ENCODE data around the gene SIAH2.

DNA sequence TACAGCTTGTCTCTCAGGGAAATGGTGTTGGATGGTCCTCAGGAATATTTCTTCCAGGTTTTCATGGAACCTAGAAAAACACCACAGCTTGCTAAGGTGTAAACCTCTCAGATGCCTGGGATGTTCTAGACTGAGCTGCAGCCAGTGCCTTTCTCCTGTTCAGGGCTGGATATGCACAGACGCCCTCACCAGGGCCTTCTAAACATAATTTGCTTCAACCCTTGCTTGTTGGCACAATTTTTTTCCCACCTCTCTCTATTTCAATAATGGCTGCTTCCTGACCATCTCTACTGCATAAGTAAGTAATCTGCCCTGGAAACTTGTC lies 28.2 kb downstream of the SIAH2 start:
- TF ChIP-seq SIN3A (IDR thresholded peaks at IDR 0.05; ENCODE audit: borderline replicate concordance, insufficient read depth, low read depth, low read length) (no peak), CTCF (IDR thresholded peaks at IDR 0.05) (no peak)
